Renal cortical epithelial cell (primary cell): ENCODE data around the gene OR10A6. TPM values are rescaled to one million over a fixed set of nuclear protein-coding genes. Genes with fewer than 3 reads are reported as not detected.

Source experiments
- DNase-seq: peaks from one replicate; pipeline ENCODE4 v3.0.0-alpha.2; 2011; ENCODE audit warnings: low read depth
- total RNA-seq: library from RNA; depleted of rRNA; stranded (reverse); fragments of >200 nt; gene quantifications from 2 replicates; pipeline ENCODE4 v1.2.3, GENCODE V29; 2014

Gene OR10A6, protein sequence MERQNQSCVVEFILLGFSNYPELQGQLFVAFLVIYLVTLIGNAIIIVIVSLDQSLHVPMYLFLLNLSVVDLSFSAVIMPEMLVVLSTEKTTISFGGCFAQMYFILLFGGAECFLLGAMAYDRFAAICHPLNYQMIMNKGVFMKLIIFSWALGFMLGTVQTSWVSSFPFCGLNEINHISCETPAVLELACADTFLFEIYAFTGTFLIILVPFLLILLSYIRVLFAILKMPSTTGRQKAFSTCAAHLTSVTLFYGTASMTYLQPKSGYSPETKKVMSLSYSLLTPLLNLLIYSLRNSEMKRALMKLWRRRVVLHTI
- not detected in 2 replicates for total RNA-seq

- no peak for DNase-seq
Measured at GRCh38 chr11:7931168-7931567, at the start of gene OR10A6. TSS of gene OR10A6 (minus strand) at chr11:7931268. CDS start at chr11:7928662, 2,606 bp downstream.

DNA sequence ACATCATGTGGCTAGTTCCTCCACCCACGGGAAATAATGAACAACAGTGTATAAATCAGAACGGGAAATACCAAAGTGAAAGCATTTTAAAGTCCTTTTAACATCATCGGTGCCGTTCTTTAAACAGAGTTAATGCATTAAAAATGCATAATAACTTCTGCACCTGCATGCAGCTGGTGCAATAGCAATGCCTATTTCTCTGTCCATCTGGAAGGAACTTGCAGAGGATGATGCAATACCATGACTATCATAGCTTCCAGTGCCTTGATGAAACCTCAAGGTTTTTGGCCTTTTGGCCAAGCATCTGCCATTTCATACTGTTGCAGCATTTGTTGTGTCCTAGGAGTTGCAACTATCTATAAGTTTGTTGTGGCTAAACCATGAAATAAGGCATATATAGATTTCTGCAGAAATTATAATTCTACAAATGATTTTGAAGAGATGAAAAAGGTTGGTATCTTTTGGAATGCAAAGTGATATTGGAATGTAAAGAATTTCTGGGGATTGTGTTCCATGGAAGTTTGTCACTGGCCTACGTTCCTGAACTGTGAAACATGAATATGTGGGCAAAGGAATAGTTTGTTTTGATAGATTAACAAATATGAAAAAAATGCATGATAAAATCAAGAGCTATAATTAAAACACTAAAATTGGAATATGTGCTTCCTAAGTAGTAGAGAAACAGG is 46.3 kb upstream of the OR10A6 start:
- peak; percentile 28 for DNase-seq

DNA sequence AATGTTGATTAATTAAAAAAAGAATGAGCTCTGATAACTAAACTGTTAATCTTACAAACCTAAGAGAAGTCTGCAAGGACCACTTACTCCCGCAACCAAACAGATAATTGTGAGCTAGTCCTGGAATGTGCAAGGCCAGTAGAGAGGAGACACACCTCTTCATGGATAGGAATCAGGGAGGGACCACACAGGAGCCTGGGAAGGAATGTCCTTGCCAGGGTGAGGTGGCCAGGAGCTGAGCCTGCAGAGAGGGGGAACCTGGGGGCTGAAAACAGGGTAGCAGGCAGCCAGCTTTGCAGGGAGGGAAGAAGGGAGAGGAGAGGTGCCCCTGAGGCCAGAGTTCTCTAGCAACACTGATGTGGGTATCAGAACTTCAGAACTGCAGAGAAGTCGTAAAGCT is 43.6 kb upstream of the OR10A6 start:
- DNase-seq = no peak

DNA sequence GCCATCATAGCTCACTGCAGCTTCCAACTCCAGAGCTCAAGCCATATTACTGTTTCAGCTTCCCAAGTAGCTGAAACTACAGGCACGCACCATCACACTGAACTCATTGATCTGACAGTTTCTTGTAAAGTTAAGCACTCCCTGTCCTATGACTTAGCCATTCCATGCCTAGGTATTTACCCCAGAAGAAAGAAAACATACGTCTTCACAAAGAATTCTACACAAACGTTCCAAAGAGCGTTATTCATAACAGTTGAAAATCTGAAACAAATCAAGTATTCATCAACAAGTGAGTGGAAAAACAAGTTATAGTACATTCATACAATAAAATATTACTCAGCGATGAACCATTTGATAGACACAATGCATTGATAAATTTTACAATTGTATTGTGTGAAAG is 41.9 kb upstream of the OR10A6 start:
- no peak for DNase-seq

DNA sequence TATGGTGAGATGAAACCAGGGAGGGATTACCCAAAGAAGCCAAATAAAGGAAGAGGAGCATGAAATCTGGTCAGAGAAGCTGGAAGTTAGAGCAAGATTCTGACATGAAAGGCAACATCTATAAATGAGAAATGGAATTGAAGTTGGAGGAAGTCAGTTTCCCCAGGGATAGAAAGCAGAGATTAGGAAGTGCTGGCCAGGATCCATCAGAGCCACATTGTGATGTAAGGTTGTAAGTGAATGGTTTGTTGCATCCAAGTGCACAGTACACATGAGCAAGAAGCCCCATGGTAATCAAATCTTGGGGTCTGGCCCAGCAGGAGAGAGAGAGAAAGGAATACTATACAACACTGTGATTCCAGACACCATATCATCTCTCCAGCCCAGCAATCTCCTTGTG is 40.8 kb upstream of the OR10A6 start:
- no peak for DNase-seq

DNA sequence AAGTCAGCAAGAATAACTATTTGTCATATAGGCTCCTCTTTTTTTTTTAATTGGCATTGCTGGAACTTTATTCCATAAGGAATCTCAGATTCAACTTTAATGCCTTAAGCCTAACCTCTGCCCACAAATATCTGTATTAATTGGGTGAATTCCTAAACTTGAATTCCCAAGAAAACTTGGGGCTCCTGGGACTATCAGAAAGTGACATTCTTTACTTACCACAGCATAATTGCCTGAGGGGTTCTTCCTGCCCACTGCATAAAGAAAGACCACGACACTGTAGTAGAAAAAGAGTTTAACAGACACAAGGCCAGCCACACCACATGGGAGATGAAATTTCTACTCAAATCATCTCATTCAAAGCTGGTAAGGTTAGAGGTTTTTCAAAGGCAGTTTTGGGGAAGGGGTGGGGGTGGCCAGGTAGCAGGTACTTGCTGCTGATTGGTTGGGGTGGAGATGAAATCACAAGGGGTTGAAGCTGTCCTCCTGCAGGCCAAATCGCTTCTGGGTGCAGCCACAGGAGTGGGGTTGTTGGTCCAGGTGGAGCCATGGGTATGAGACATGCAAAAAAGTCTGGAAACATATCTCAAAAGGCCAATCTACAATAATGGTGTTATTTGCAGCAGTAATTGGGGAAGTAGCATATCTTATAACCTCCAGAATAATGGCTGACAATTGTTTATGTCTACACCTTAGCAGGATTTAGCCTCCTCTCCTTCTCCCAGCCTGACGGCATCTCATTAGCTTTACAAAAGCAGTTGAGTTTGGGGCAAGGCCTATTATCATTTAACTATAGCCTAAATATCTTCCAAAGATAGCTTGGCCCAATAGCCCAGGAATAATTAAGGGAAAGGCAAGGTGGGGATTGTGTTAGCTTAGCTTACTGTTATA is 38.9 kb upstream of the OR10A6 start:
- no peak for DNase-seq

DNA sequence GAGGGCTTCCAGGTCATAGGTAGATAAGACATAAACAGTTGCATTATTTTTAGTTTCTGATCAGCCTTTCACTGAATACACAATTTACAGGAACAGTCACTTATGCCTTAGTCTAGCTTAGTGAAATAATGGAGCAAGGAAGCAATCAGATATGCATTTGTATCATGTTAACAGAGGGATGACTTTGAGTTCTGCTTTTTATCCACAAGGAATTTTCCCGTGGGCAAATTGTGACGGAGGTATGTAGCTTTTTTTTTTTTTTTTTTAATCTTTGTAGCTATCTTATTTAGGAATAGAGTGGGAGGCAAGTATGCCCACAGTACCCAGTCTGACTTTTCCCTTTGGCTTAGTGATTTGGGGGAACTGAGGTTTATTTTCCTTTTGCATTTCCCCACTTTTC is 37.6 kb upstream of the OR10A6 start:
- DNase-seq = no peak

DNA sequence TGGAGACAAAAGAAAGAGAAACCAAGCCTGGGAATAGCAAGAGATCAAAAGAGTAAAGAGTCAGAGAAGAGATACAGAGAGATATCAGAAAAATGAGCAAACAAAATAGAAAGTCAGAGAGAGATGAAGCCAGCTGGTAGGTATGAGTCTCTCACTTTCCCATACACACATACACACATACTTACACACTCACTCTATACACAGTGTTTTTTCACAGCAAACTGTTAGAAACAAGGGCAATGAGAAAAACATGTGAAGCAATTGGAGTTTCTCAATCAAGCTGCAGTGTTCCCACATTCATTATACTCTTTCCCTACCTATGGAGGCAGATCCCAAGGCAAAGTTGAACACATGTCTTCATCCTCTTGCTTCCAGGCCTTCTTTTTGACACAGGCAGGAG is 36.8 kb upstream of the OR10A6 start:
- no peak for DNase-seq

DNA sequence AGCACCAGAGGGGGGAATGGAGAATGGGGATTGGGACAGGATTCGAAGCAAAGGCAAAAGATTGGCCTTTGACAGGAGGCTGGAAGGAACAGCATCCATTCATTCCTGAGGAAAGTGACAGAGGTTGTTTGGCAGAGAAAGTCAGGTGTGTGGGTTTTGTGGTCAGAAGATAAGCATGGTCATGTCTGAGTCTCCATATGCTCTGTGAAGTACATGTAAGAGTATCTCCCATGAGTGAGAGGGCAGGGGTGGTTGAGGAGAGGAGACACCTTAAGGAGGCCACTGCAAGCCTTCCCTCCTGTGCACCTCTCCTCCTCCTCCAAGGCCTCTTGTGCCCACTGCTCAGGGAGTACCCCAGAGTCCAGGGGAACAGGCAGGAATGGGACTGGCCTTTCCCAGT is 36.0 kb upstream of the OR10A6 start:
- DNase-seq = no peak

- DNase-seq = peak; percentile 82
Measured at GRCh38 chr11:7965386-7965785, 34.3 kb upstream of the OR10A6 start, which contains the start of gene NLRP10. TSS of gene NLRP10 (minus strand) at chr11:7965447. CDS start at chr11:7963495, 1,952 bp downstream.

DNA sequence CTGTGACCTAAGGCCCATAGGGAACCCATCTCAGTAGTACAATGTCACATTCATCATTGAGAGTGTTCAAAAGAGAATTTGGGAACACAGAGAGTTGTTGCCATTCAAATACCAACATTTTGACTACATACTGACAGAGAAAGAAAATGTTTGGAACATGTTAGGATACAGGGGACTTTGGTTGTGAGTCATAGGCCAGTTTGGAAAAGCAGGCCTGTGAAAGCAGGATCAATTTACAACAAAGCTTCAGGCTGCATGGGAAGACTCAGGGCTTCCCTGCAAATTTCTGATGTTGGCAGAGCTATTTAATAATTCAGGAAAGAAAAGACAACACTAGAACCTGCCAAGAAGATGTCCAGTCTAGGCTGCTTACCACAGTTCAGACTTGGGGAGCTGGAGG is 33.8 kb upstream of the OR10A6 start:
- DNase-seq = peak; percentile 65

- DNase-seq = no peak
Measured at GRCh38 chr11:7964261-7964660, 33.2 kb upstream of the OR10A6 start.

- no peak for DNase-seq
Measured at GRCh38 chr11:7955191-7955590, 24.1 kb upstream of the OR10A6 start.

DNA sequence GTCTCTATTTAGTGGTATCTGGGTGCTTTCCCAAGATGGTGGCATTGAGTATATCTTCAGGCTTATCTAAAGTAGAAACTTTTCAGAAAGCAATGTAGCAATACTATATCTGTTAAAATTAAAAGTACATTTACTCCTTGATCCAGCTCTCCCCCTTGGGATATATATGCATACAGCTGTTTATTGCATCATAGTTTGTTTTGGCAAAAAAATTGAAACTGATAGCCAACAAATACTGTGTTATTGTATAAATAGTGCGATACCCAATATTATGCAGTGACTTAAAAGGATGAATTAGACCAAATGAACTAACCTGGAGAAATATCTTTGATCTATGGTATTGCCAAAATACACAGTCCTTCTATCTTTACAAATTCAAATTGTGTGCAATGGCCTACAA is 18.9 kb upstream of the OR10A6 start:
- no peak for DNase-seq

- DNase-seq = no peak
Measured at GRCh38 chr11:7944123-7944522, 13.1 kb upstream of the OR10A6 start.

DNA sequence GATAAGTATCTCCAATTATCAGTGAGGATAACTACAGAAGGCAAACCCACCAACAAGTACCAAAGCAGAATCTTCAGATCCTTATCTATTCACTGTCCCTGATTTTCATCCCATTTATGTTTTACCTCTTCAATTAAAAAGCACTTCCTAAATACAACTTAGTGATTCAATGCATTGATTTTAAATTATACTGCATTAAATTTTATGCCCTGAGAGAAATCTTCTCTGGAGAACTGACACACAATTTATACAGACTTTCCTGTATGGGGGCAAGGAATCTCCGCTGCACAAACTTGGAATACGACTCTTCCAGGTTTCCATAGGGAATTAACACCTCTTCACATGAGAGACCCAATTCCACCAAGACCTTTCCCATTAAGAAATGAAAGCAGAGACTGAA is 10.5 kb upstream of the OR10A6 start, which contains the start of gene OR10A3:
OR10A3 (minus strand) TSS at position 101 of the 400 bp plus-strand sequence. CDS start 2,188 bp downstream, outside the sequence.
- no peak for DNase-seq

DNA sequence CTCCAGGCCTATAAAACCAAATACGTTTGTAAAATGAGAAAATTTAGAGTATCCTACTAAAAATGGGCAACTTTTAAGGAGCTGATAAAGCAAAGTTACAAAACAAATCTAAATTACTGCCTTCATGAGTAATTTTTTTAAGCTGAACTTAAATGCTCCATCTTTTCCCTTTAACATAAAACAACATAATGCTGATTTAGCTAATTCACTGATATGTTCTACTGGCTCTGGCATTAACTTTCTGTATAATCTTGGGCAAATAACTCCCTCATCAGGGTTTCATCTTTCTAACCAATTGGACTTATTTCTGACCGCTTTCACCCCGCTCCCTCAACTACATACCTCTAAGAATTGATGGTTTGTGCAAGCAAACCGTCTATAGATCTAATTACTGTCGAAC is 10.1 kb upstream of the OR10A6 start:
- DNase-seq = no peak

DNA sequence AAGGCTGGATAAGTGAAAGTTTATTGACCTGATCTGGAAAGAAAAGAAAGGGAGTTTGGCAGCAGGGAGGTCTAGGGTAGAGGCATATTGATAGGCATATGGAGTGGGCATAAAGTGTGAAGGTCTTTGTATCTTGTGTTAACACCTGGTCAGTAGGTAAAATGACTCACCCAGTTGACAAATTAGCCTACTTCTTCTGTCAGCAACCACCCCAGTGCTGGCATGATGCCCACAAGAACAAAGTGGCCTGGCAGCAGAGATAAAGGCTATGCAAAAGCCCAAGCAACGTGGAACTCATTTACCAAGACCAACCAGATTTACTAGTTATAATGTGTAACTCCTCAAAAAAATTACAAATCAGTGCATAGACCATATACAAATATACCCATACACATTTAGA is 5.5 kb upstream of the OR10A6 start:
- peak; percentile 20 for DNase-seq

DNA sequence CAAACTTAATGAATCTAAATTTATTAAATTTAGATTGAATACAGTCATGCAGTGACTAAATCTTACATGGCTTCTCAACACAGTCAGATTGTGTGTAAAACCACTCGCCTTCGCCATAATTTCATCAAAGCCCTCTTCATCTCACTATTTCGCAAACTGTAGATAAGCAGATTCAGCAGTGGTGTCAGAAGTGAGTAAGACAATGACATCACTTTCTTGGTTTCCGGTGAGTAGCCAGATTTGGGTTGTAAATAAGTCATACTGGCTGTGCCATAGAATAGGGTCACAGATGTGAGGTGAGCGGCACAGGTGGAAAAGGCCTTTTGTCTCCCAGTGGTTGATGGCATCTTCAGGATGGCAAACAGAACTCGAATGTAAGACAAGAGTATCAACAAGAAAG is 3.4 kb downstream of the OR10A6 start:
- DNase-seq = no peak

DNA sequence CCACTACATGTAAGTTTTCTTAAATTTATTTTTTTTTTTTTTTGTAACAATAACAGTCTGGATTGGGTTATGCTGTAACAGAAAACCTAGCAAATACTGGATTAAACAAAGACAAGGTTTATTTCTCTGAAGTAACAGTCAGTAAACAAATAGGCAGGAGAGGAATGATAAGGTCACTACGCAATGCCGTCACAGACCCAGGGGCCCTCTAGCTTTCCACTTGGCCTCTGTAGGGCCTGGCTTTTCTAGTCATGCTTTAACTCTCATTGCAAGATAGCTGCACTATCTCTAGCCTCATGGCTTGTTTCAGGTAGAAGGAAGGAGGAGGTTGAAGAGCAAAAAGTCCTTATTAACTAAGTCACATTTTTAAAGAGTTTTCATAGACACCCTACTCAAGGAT is 6.5 kb downstream of the OR10A6 start:
- no peak for DNase-seq

- no peak for DNase-seq
Measured at GRCh38 chr11:7918141-7918540, 12.9 kb downstream of the OR10A6 start.

DNA sequence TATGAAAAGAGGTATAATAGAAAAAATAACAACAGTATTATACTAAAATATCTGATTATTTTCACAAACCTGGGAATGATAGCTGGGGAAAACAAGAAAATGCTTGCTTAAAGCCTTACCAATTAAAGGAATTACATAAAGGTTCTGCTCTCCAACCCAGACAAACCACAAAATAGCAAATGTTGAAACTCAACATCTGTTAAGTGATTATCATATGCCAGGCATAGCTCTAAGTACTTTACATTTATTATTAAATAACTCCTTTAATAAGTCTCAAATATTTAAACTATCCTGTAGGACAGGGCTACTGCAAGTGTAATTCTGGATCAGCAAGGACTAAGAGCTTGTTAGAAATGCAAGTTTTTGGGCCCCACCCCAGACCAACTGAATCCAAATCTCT is 20.1 kb downstream of the OR10A6 start:
- no peak for DNase-seq
